Ovary (tissue), 3 donors: ENCODE data around the gene CRTC2.

ENCODE experiments used
- POLR2A ChIP-seq: fragments of 450-650 bp; IDR thresholded peaks from one replicate; pipeline ENCODE4 v1.6.1; 2017; ENCODE audit warnings: antibody characterized with exemption, mild to moderate bottlenecking, moderate library complexity
- TF ChIP-seq, protein P1 (sequence below), 3 donors: fragments of 450-650 bp in 2 of 3; fragments of 200-600 bp in 1 of 3; IDR thresholded peaks; one replicate each; pipeline versions ENCODE4 v1.5.1 to v1.8.0; 2016 to 2022; ENCODE audit warnings: antibody characterized with exemption in 3 of 3, mild to moderate bottlenecking in 1 of 3
- donor health status: DM: no; HTN: no; CAD: no.

DNA sequence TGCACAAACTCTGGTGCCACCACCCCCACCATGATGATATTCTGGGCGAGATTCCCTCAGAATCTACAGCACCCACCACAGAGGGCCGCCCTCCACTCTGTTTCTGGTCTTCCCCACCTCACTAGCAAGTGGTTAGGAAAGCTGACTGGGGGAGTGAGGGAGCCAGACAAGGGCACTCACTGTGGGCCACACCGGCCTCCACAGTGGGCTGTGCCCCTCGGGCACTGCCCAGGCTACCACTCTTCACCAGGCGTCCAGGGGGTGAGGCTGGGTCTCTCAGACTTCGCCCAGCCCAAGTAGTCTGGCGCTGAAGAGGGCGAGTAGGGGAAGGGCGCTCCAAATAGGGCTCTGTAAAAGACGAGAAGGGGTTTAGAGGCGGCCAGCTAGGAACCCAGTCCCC is 24.5 kb downstream of the CRTC2 start:
- TF ChIP-seq, protein P1, sequence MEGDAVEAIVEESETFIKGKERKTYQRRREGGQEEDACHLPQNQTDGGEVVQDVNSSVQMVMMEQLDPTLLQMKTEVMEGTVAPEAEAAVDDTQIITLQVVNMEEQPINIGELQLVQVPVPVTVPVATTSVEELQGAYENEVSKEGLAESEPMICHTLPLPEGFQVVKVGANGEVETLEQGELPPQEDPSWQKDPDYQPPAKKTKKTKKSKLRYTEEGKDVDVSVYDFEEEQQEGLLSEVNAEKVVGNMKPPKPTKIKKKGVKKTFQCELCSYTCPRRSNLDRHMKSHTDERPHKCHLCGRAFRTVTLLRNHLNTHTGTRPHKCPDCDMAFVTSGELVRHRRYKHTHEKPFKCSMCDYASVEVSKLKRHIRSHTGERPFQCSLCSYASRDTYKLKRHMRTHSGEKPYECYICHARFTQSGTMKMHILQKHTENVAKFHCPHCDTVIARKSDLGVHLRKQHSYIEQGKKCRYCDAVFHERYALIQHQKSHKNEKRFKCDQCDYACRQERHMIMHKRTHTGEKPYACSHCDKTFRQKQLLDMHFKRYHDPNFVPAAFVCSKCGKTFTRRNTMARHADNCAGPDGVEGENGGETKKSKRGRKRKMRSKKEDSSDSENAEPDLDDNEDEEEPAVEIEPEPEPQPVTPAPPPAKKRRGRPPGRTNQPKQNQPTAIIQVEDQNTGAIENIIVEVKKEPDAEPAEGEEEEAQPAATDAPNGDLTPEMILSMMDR (IDR thresholded peaks at IDR 0.05) = no peak
- no peak for TF ChIP-seq POLR2A
